SKM-1 treated with dmso at 0.1 percent for 144 hours (cell line): ENCODE measurements around the gene PLK1.
"Not testable (repeated sequence)": the region's sequence is repeated elsewhere in the genome, so short reads cannot be mapped to it uniquely, and the experiment has no call there.

Experiments used
- DNase-seq: peaks from one replicate; lab custom pipeline; 2025; ENCODE audit not compliant: unreplicated experiment; lab: John Stamatoyannopoulos, UW

Gene PLK1

GRCh38 chr16:23678430-23679273 lies at the start of gene PLK1:
Gene PLK1 (plus strand): TSS chr16:23678889. CDS start chr16:23678933, 44 bp downstream.
- DNase-seq: peak; percentile 84

GRCh38 chr16:23629516-23629915 lies 49.2 kb upstream of the PLK1 start:
- DNase-seq: no peak

- not testable (repeated sequence) for DNase-seq
Observed at GRCh38 chr16:23631874-23632273, 46.8 kb upstream of the PLK1 start.

GRCh38 chr16:23634461-23635036 lies 44.1 kb upstream of the PLK1 start:
- DNase-seq: no peak

GRCh38 chr16:23635958-23636357 lies 42.7 kb upstream of the PLK1 start:
- DNase-seq: no peak

- no peak for DNase-seq
Observed at GRCh38 chr16:23640615-23640930, 38.1 kb upstream of the PLK1 start.

- DNase-seq: peak; percentile 96
Observed at GRCh38 chr16:23640931-23641765, 37.5 kb upstream of the PLK1 start, which contains the start of the genes DCTN5 and PALB2. Gene DCTN5 (plus strand): TSS chr16:23641466. CDS start chr16:23641543, 77 bp downstream. Gene PALB2 (minus strand): TSS chr16:23641310. CDS start chr16:23641157, 153 bp downstream.

- DNase-seq: no peak
Observed at GRCh38 chr16:23642246-23642774, 36.4 kb upstream of the PLK1 start.

- no peak for DNase-seq
Observed at GRCh38 chr16:23650674-23651416, 27.8 kb upstream of the PLK1 start.

GRCh38 chr16:23651943-23652468 lies 26.7 kb upstream of the PLK1 start:
- DNase-seq: no peak

GRCh38 chr16:23663918-23664317 lies 14.8 kb upstream of the PLK1 start:
- DNase-seq: no peak

GRCh38 chr16:23666571-23667354 lies 11.9 kb upstream of the PLK1 start:
- no peak for DNase-seq

GRCh38 chr16:23667355-23667659 lies 11.4 kb upstream of the PLK1 start:
- no peak for DNase-seq

GRCh38 chr16:23668225-23668624 lies 10.5 kb upstream of the PLK1 start:
- DNase-seq: no peak

- no peak for DNase-seq
Observed at GRCh38 chr16:23668873-23669272, 9.8 kb upstream of the PLK1 start.

GRCh38 chr16:23670137-23670776 lies 8.4 kb upstream of the PLK1 start:
- DNase-seq: no peak

GRCh38 chr16:23673971-23674614 lies 4.6 kb upstream of the PLK1 start:
- no peak for DNase-seq

- no peak for DNase-seq
Observed at GRCh38 chr16:23676924-23677480, 1.7 kb upstream of the PLK1 start.
